PC-9 (cell line): ENCODE results near the gene QSER1.

ENCODE experiments used
- CTCF ChIP-seq: fragments of 200-600 bp; sonication (generic); conservative IDR thresholded peaks from 2 replicates; pipeline ENCODE4 v1.6.1; 2017; ENCODE audit warnings: mixed run types, antibody characterized with exemption, mild to moderate bottlenecking, moderate library complexity
- EZH2 ChIP-seq: fragments of 200-600 bp; sonication (generic); IDR thresholded peaks from 2 replicates; pipeline ENCODE4 v1.8.0; 2017; ENCODE audit warnings: antibody characterized with exemption, low read depth

DNA sequence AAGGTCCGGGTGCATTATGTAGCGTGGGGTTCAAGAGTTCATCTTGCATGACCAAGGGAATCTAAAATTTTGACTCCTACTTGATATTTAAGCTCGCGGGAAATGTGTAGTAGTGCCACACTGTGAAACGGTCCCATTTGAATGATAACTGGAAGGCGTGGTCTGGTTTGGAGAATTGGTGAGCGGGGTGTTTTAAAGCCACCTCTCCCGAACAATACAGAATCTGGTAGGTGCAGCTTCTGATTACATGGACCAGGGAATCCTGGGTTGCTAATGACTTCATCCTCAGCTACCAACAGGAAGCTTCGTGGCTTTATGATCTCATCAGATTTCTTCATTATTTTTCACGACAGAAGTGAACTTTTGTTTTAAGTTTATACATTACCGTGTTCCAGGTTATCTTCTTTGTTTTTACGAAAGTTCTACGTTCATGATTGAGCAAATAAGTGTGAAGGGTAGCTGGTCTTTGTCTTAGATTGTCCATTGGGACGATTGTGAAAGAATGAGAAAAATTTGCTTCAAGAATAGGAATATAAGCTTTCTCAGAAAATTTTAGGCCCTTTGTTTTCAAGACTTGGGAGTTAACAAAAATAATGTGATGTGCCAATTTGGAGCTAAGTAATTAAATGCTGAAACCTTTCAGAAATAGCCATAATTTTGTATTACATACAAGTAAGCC lies 1.7 kb downstream of the QSER1 start:
- TF ChIP-seq EZH2 = no peak
- no peak for TF ChIP-seq CTCF
